Liver (tissue), 9 donors: ENCODE results near the gene LYRM4. TPM values are rescaled to one million over a fixed set of nuclear protein-coding genes. Genes with fewer than 3 reads are reported as not detected.

Experiments
- DNase-seq: peaks from one replicate; pipeline ENCODE4 v3.0.0-alpha.2; 2017; ENCODE audit warnings: low spot score
- H3K27ac ChIP-seq, 2 donors: one replicate each; pipeline ENCODE4 v1.7.0; 2013; ENCODE audit warnings: inconsistent platforms in 2 of 2, low read length in 2 of 2, control low read depth in 1 of 2, low read depth in 1 of 2, mild to moderate bottlenecking in 1 of 2
- H3K27me3 ChIP-seq, 4 donors: one replicate each; pipeline versions ENCODE4 v1.6.1 to v1.7.0; 2013; ENCODE audit warnings: low read length in 3 of 4, inconsistent platforms in 1 of 4, mild to moderate bottlenecking in 1 of 4, moderate library complexity in 1 of 4; ENCODE audit not compliant: control insufficient read depth in 4 of 4, insufficient read depth in 4 of 4
- H3K36me3 ChIP-seq, 4 donors: one replicate each; pipeline versions ENCODE4 v1.6.1 to v1.7.0; 2013; ENCODE audit warnings: low read length in 3 of 4, mild to moderate bottlenecking in 3 of 4, low read depth in 1 of 4, moderate library complexity in 1 of 4; ENCODE audit not compliant: control insufficient read depth in 4 of 4, insufficient read depth in 3 of 4
- H3K4me1 ChIP-seq, 4 donors: one replicate each; pipeline versions ENCODE4 v1.6.1 to v1.7.0; 2013; ENCODE audit warnings: low read length in 3 of 4, mild to moderate bottlenecking in 3 of 4, moderate library complexity in 1 of 4; ENCODE audit not compliant: control insufficient read depth in 4 of 4, insufficient read depth in 4 of 4
- H3K4me3 ChIP-seq, 3 donors: one replicate each; pipeline versions ENCODE4 v1.6.1 to v1.7.0; 2013; ENCODE audit warnings: low read length in 3 of 3, control low read depth in 1 of 3, low read depth in 1 of 3, mild to moderate bottlenecking in 1 of 3
- H3K9ac ChIP-seq, 2 donors: one replicate each; pipeline ENCODE4 v1.7.0; 2013; ENCODE audit warnings: low read length in 2 of 2, mild to moderate bottlenecking in 2 of 2, moderate library complexity in 2 of 2, control low read depth in 1 of 2, low read depth in 1 of 2
- H3K9me3 ChIP-seq, 4 donors: one replicate each; pipeline versions ENCODE4 v1.6.1 to v1.7.0; 2013; ENCODE audit warnings: low read length in 3 of 4; ENCODE audit not compliant: control insufficient read depth in 4 of 4
- EGR1 ChIP-seq, 2 donors: IDR thresholded peaks; 2 replicates each; pipeline ENCODE4 v1.6.1; 2016 to 2018; ENCODE audit warnings: antibody characterized with exemption in 2 of 2, low read depth in 2 of 2
- FOXA1 ChIP-seq: IDR thresholded peaks from 2 replicates; pipeline ENCODE4 v1.6.1; 2016; ENCODE audit warnings: antibody characterized with exemption
- FOXA2 ChIP-seq: IDR thresholded peaks from 2 replicates; pipeline ENCODE4 v1.6.1; 2016; ENCODE audit warnings: antibody characterized with exemption
- GABPA ChIP-seq, 2 donors: IDR thresholded peaks in 1 of 2; conservative IDR thresholded peaks in 1 of 2; 2 replicates each; pipeline ENCODE4 v1.6.1; 2016; ENCODE audit warnings: antibody characterized with exemption in 2 of 2, mild to moderate bottlenecking in 1 of 2, moderate library complexity in 1 of 2
- HNF4A ChIP-seq, 2 donors: conservative IDR thresholded peaks; 2 replicates each; pipeline ENCODE4 v1.6.1; 2016; ENCODE audit warnings: antibody characterized with exemption in 2 of 2, mild to moderate bottlenecking in 2 of 2
- HNF4G ChIP-seq: IDR thresholded peaks from 2 replicates; pipeline ENCODE4 v1.6.1; 2016; ENCODE audit warnings: antibody characterized with exemption
- JUND ChIP-seq, 2 donors: IDR thresholded peaks; 2 replicates each; pipeline ENCODE4 v1.6.1; 2016; ENCODE audit warnings: antibody characterized with exemption in 2 of 2
- NR2F2 ChIP-seq: IDR thresholded peaks from 2 replicates; pipeline ENCODE4 v1.6.1; 2016; ENCODE audit warnings: antibody characterized with exemption
- RAD21 ChIP-seq, 2 donors: IDR thresholded peaks; 2 replicates each; pipeline ENCODE4 v1.6.1; 2016; ENCODE audit warnings: antibody characterized with exemption in 2 of 2, mild to moderate bottlenecking in 2 of 2
- RXRA ChIP-seq, 2 donors: IDR thresholded peaks; 2 replicates each; pipeline ENCODE4 v1.6.1; 2017 to 2018; ENCODE audit warnings: antibody characterized with exemption in 2 of 2, mild to moderate bottlenecking in 1 of 2
- SP1 ChIP-seq: IDR thresholded peaks from 2 replicates; pipeline ENCODE4 v1.6.1; 2018; ENCODE audit warnings: antibody characterized with exemption, mild to moderate bottlenecking
- TAF1 ChIP-seq: conservative IDR thresholded peaks from 2 replicates; pipeline ENCODE4 v1.6.1; 2016; ENCODE audit warnings: antibody characterized with exemption, mild to moderate bottlenecking
- YY1 ChIP-seq: IDR thresholded peaks from 2 replicates; pipeline ENCODE4 v1.6.1; 2016; ENCODE audit warnings: antibody characterized with exemption, mild to moderate bottlenecking
- whole genome bisulfite sequencing: extraction: QIAGEN DNeasy Blood & Tissue Kit; methylation state at CpG from one replicate; pipeline ENCODE4 v1.1.7; 2013; 5-methylcytosine and 5-hydroxymethylcytosine counted together
- polyA plus RNA-seq, 2 donors: library from polyadenylated mRNA; stranded (reverse) in 1 of 2; unstranded in 1 of 2; fragments of 200-250 nt in 1 of 2; fragments of >200 nt in 1 of 2; fragmentation: Nextera tagmentation in 1 of 2; extraction: Ambion mirVana in 1 of 2; gene quantifications; one replicate each; pipeline versions ENCODE4 v1.2.1 to v1.2.3, GENCODE V29; 2013 to 2015
- total RNA-seq, 2 donors: library from RNA; depleted of rRNA; stranded (reverse); fragments of >200 nt; gene quantifications; one replicate each; pipeline ENCODE4 v1.2.3, GENCODE V29; 2014
- TF ChIP-seq, protein P1 (sequence below): IDR thresholded peaks from 2 replicates; pipeline ENCODE4 v1.6.1; 2016; ENCODE audit warnings: antibody characterized with exemption
- TF ChIP-seq, protein P2 (sequence below): fragments of 150-350 bp; IDR thresholded peaks from 2 replicates; pipeline ENCODE4 v1.5.1; 2017; ENCODE audit warnings: improper control_type of control experiment, low read depth, low read length; ENCODE audit not compliant: missing input control
- TF ChIP-seq, protein P3 (sequence below): IDR thresholded peaks from 2 replicates; pipeline ENCODE4 v1.6.1; 2016; ENCODE audit warnings: antibody characterized with exemption
- TF ChIP-seq, protein P4 (sequence below): IDR thresholded peaks from 2 replicates; pipeline ENCODE4 v1.6.1; 2016; ENCODE audit warnings: antibody characterized with exemption, mild to moderate bottlenecking
- TF ChIP-seq, protein P5 (sequence below): IDR thresholded peaks from 2 replicates; pipeline ENCODE4 v1.6.1; 2016; ENCODE audit warnings: antibody characterized with exemption
- donor health status: healthy.
- donor health status: healthy.
- donor health status: healthy.
- donor health status: healthy.
- donor health status: healthy.

Gene LYRM4
- total and polyA plus RNA-seq, 4 donors: 4.4 to 13.1 (median 6.5) TPM

DNA sequence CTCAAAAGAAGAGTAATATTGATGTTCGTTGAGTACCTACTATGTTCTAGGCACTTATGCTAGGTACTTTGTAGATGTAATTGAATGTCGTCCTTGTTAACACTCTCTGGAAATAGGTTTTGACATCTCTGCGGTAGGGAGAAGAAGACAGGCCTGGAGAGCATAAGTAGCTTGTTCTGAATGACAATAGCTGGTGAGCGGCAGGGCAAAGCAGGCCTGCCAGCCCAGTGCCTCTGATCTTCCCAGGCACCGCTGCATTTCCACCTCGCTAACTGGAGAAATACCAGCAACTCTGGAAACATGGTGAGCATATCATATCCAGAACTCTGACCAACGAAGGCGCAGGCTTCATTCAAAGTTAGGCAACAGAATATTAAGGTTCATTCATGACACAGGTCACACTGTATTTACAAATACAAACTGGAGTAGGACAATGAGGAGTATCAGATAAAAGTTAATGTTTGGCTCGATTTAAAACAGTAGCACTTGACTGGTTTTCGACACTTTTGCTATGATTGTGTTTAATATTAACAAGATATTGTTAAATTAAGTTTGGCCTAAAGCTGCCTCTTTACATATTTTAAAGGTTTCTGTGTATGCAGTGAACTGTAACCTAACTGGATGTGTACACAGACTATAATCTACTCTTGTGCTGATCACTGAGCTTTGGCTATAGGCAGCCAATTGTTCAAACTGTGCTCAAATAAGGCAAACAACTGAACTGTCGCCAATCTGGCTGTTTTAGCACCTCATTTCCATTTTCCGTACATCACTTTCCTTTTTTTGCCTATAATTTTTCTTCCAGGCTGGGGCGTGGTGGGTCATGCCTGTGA is 121.5 kb downstream of the LYRM4 start:
- WGBS: 75% methylated on average over 13 of the region's 13 CpGs
- H3K4me3 ChIP-seq: no peak overlapping the region
- no peaks in the 10 kb centered on the region for H3K9me3 ChIP-seq
- no peak overlapping the region for H3K9ac ChIP-seq
- no peak overlapping the region for H3K27ac ChIP-seq
- TF ChIP-seq EGR1 (IDR thresholded peaks at IDR 0.05; ENCODE audit: low read depth in 2 of 2): no peak
- TF ChIP-seq, protein P1, sequence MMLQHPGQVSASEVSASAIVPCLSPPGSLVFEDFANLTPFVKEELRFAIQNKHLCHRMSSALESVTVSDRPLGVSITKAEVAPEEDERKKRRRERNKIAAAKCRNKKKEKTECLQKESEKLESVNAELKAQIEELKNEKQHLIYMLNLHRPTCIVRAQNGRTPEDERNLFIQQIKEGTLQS: no peak
- no peak for TF ChIP-seq JUND (IDR thresholded peaks at IDR 0.05)
- TF ChIP-seq, protein P2, sequence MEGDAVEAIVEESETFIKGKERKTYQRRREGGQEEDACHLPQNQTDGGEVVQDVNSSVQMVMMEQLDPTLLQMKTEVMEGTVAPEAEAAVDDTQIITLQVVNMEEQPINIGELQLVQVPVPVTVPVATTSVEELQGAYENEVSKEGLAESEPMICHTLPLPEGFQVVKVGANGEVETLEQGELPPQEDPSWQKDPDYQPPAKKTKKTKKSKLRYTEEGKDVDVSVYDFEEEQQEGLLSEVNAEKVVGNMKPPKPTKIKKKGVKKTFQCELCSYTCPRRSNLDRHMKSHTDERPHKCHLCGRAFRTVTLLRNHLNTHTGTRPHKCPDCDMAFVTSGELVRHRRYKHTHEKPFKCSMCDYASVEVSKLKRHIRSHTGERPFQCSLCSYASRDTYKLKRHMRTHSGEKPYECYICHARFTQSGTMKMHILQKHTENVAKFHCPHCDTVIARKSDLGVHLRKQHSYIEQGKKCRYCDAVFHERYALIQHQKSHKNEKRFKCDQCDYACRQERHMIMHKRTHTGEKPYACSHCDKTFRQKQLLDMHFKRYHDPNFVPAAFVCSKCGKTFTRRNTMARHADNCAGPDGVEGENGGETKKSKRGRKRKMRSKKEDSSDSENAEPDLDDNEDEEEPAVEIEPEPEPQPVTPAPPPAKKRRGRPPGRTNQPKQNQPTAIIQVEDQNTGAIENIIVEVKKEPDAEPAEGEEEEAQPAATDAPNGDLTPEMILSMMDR: no peak
- no peak for TF ChIP-seq TAF1
- no peak for TF ChIP-seq HNF4G
- no peak for TF ChIP-seq GABPA (IDR thresholded peaks at IDR 0.05 in 1 of 2, conservative IDR thresholded peaks at IDR 0.05 in 1 of 2)
- no peak for TF ChIP-seq NR2F2
- TF ChIP-seq, protein P3, sequence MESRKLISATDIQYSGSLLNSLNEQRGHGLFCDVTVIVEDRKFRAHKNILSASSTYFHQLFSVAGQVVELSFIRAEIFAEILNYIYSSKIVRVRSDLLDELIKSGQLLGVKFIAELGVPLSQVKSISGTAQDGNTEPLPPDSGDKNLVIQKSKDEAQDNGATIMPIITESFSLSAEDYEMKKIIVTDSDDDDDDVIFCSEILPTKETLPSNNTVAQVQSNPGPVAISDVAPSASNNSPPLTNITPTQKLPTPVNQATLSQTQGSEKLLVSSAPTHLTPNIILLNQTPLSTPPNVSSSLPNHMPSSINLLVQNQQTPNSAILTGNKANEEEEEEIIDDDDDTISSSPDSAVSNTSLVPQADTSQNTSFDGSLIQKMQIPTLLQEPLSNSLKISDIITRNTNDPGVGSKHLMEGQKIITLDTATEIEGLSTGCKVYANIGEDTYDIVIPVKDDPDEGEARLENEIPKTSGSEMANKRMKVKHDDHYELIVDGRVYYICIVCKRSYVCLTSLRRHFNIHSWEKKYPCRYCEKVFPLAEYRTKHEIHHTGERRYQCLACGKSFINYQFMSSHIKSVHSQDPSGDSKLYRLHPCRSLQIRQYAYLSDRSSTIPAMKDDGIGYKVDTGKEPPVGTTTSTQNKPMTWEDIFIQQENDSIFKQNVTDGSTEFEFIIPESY: no peak
- TF ChIP-seq, protein P4, sequence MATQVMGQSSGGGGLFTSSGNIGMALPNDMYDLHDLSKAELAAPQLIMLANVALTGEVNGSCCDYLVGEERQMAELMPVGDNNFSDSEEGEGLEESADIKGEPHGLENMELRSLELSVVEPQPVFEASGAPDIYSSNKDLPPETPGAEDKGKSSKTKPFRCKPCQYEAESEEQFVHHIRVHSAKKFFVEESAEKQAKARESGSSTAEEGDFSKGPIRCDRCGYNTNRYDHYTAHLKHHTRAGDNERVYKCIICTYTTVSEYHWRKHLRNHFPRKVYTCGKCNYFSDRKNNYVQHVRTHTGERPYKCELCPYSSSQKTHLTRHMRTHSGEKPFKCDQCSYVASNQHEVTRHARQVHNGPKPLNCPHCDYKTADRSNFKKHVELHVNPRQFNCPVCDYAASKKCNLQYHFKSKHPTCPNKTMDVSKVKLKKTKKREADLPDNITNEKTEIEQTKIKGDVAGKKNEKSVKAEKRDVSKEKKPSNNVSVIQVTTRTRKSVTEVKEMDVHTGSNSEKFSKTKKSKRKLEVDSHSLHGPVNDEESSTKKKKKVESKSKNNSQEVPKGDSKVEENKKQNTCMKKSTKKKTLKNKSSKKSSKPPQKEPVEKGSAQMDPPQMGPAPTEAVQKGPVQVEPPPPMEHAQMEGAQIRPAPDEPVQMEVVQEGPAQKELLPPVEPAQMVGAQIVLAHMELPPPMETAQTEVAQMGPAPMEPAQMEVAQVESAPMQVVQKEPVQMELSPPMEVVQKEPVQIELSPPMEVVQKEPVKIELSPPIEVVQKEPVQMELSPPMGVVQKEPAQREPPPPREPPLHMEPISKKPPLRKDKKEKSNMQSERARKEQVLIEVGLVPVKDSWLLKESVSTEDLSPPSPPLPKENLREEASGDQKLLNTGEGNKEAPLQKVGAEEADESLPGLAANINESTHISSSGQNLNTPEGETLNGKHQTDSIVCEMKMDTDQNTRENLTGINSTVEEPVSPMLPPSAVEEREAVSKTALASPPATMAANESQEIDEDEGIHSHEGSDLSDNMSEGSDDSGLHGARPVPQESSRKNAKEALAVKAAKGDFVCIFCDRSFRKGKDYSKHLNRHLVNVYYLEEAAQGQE: no peak
- TF ChIP-seq, protein P5, sequence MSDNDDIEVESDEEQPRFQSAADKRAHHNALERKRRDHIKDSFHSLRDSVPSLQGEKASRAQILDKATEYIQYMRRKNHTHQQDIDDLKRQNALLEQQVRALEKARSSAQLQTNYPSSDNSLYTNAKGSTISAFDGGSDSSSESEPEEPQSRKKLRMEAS: no peak
- no peak for TF ChIP-seq YY1
- peak; percentile 17 to 24 for TF ChIP-seq RXRA (IDR thresholded peaks at IDR 0.05)
- peak; percentile 9 for TF ChIP-seq FOXA2
- TF ChIP-seq RAD21 (IDR thresholded peaks at IDR 0.05): peak in 1 of 2 donors; percentile 18
- TF ChIP-seq SP1: peak; percentile 24
- TF ChIP-seq FOXA1: no peak
- TF ChIP-seq HNF4A (conservative IDR thresholded peaks at IDR 0.05): peak; percentile 29 to 39
- H3K36me3 ChIP-seq: no peaks in the 10 kb centered on the region
- H3K4me1 ChIP-seq: peaks cover 3 to 11% (median 5%) of the 10 kb centered on the region in 4 donors
- no peaks in the 10 kb centered on the region for H3K27me3 ChIP-seq
- no peak for DNase-seq
